Endothelial cell of umbilical vein (primary cell): Measurements from ENCODE around the gene CD109. TPM values are rescaled to one million over a fixed set of nuclear protein-coding genes. Genes with fewer than 3 reads are reported as not detected.

Experiments used
- BruUV-seq: library from RNA; stranded (reverse); fragments of 400-500 nt; replicated peaks from 2 replicates; lab custom pipeline; 2021; lab: Mats Ljungman, UMichigan
- CTCF ChIA-PET: fragments of 300-600, 350-600 bp; sonication (Branson Sonifier 250); formaldehyde crosslinking; loops from one replicate; lab custom pipeline; 2021; ENCODE audit warnings: antibody characterized with exemption, inconsistent platforms; lab: Charles Lee
- POLR2A ChIA-PET: fragments of 300-600, 350-600 bp; sonication (Branson Sonifier 250); formaldehyde crosslinking; loops from one replicate; lab custom pipeline; 2021; ENCODE audit warnings: antibody characterized with exemption, inconsistent platforms; lab: Charles Lee
- DNase-seq: peaks from one replicate; pipeline ENCODE4 v3.0.0-alpha.2; 2011; ENCODE audit warnings: low read depth, low spot score
- FAIRE-seq: peaks from 2 replicates; lab custom pipeline; 2011; peaks lifted over from hg19 to GRCh38; lab: Jason Lieb, UNC
- H2AFZ ChIP-seq: 2 replicates; pipeline ENCODE4 v1.6.0; 2012; ENCODE audit warnings: low read depth, low read length, control low read depth, inconsistent platforms
- H3K27ac ChIP-seq: 2 replicates; pipeline ENCODE4 v1.5.1; 2011; ENCODE audit warnings: low read depth, mild to moderate bottlenecking, control low read depth, low read length, moderate library complexity; ENCODE audit not compliant: insufficient read depth
- H3K27me3 ChIP-seq, 2 experiments: 2 replicates each; pipeline versions ENCODE4 v1.6.0 to v1.6.1; 2011; ENCODE audit warnings: low read length in 2 of 2, mixed read lengths in 1 of 2; ENCODE audit not compliant: control insufficient read depth in 2 of 2, insufficient read depth in 2 of 2
- H3K36me3 ChIP-seq, 2 experiments: 2 replicates in 1 of 2; 3 replicates in 1 of 2; pipeline ENCODE4 v1.5.1; 2011; ENCODE audit warnings: low read length in 2 of 2, mild to moderate bottlenecking in 1 of 2, moderate library complexity in 1 of 2; ENCODE audit not compliant: control insufficient read depth in 2 of 2, insufficient read depth in 2 of 2; ENCODE audit errors: extremely low read depth in 1 of 2
- H3K4me1 ChIP-seq: 3 replicates; pipeline ENCODE4 v1.5.1; 2011; ENCODE audit warnings: mild to moderate bottlenecking, low read length; ENCODE audit not compliant: control insufficient read depth, insufficient read depth; ENCODE audit errors: extremely low read depth
- H3K4me2 ChIP-seq: 2 replicates; pipeline ENCODE4 v1.6.1; 2011; ENCODE audit warnings: low read length, control low read depth, mixed read lengths; ENCODE audit not compliant: insufficient read depth
- H3K4me3 ChIP-seq, 3 experiments: fragments of 200-600 bp in 1 of 3; sonication (generic), shearing (Covaris generic) in 1 of 3; replicated peaks in 1 of 3; 2 replicates each; pipeline ENCODE4 v1.5.1; 2011 to 2016; ENCODE audit warnings: control low read depth in 3 of 3, low read length in 3 of 3, mild to moderate bottlenecking in 2 of 3, inconsistent platforms in 1 of 3, low read depth in 1 of 3, moderate library complexity in 1 of 3; ENCODE audit not compliant: insufficient read depth in 1 of 3
- H3K79me2 ChIP-seq: 2 replicates; pipeline ENCODE4 v1.6.0; 2012; ENCODE audit warnings: low read length, inconsistent platforms; ENCODE audit not compliant: control insufficient read depth, insufficient read depth
- H3K9ac ChIP-seq: replicated peaks from 2 replicates; pipeline ENCODE3; 2011; ENCODE audit warnings: low read length, control low read depth; ENCODE audit not compliant: insufficient read depth; ENCODE audit errors: extremely low read depth
- H3K9me1 ChIP-seq: replicated peaks from 3 replicates; pipeline ENCODE4 v1.6.0; 2011; ENCODE audit warnings: mild to moderate bottlenecking, low read length; ENCODE audit not compliant: control insufficient read depth, insufficient read depth; ENCODE audit errors: extremely low read depth
- H3K9me3 ChIP-seq: replicated peaks from 2 replicates; pipeline ENCODE4 v1.5.1; 2012; ENCODE audit warnings: low read length, inconsistent platforms; ENCODE audit not compliant: control insufficient read depth, insufficient read depth
- H4K20me1 ChIP-seq: replicated peaks from 2 replicates; pipeline ENCODE3; 2011; ENCODE audit warnings: mild to moderate bottlenecking, low read length; ENCODE audit not compliant: control insufficient read depth, insufficient read depth; ENCODE audit errors: extremely low read depth
- EZH2 ChIP-seq: IDR thresholded peaks from 2 replicates; pipeline ENCODE4 v1.6.1; 2012; ENCODE audit warnings: borderline replicate concordance, low read depth, mild to moderate bottlenecking, moderate library complexity, low read length, inconsistent platforms; ENCODE audit not compliant: severe bottlenecking
- FOS ChIP-seq: IDR thresholded peaks from 2 replicates; pipeline ENCODE4 v1.6.1; 2011; ENCODE audit warnings: mild to moderate bottlenecking, low read length, moderate library complexity, borderline replicate concordance; ENCODE audit not compliant: insufficient read depth
- GATA2 ChIP-seq: IDR thresholded peaks from 2 replicates; pipeline ENCODE4 v1.7.0; 2011; ENCODE audit warnings: low read depth, mild to moderate bottlenecking, moderate library complexity, mixed read lengths, low read length; ENCODE audit not compliant: insufficient read length, insufficient read depth
- JUN ChIP-seq: IDR thresholded peaks from 2 replicates; pipeline ENCODE4 v1.6.1; 2011; ENCODE audit warnings: borderline replicate concordance, low read depth; ENCODE audit not compliant: insufficient read length, insufficient read depth
- MYC ChIP-seq: IDR thresholded peaks from one replicate; pipeline ENCODE4 v1.6.1; 2011; ENCODE audit warnings: mild to moderate bottlenecking, low read depth, low read length
- POLR2A ChIP-seq: IDR thresholded peaks from 2 replicates; pipeline ENCODE4 v1.6.1; 2012; ENCODE audit warnings: low read depth, mild to moderate bottlenecking, control low read depth, low read length
- POLR2AphosphoS5 ChIP-seq: IDR thresholded peaks from 2 replicates; pipeline ENCODE4 v1.6.1; 2012; ENCODE audit warnings: low read depth, mild to moderate bottlenecking, control low read depth, low read length, moderate library complexity; ENCODE audit not compliant: insufficient read depth
- dilution Hi-C: fragments of 300-500 bp; cut with MboI; formaldehyde crosslinking; loops from one replicate; pipeline ENCODE4 v1.15.0; 2019; ENCODE audit warnings: low sequenced_read_pairs; ENCODE audit not compliant: extremely low pct_ligation_motif_present
- intact Hi-C: fragments of 100-400 bp; cut with micrococcal nuclease; formaldehyde crosslinking; loops from one replicate; pipeline ENCODE4 v1.10.0; 2022
- polyA plus RNA-seq, 4 experiments: library from polyadenylated mRNA; depleted of rRNA in 3 of 4; stranded (reverse) in 3 of 4; unstranded in 1 of 4; fragments of >200 nt; gene quantifications; 2 replicates each; pipeline versions ENCODE4 v1.2.1 to v1.2.3, GENCODE V29; 2011 to 2012; ENCODE audit warnings: missing spikeins in 1 of 4
- total RNA-seq: library from RNA; stranded (reverse); gene quantifications from 2 replicates; pipeline ENCODE4 v1.2.3, GENCODE V29; 2021
- TF ChIP-seq, protein P1 (sequence below), 2 donors: IDR thresholded peaks; 1 replicate in 1 of 2; 2 replicates in 1 of 2; pipeline ENCODE4 v1.5.1; 2011; ENCODE audit warnings: low read length in 2 of 2, mild to moderate bottlenecking in 2 of 2, moderate library complexity in 2 of 2, control low read depth in 1 of 2, inconsistent platforms in 1 of 2, low read depth in 1 of 2; ENCODE audit not compliant: insufficient read depth in 1 of 2; ENCODE audit errors: extremely low read depth in 1 of 2
- TF ChIP-seq, protein P2 (sequence below): IDR thresholded peaks from 2 replicates; pipeline ENCODE4 v1.6.1; 2011; ENCODE audit not compliant: insufficient read depth, insufficient read length

The CD109 gene
- total and polyA plus RNA-seq, 2 donors (not counting 3 experiments of a cell fraction or from before 2014, with no cell fraction given), result 33.9 to 107 TPM

DNA sequence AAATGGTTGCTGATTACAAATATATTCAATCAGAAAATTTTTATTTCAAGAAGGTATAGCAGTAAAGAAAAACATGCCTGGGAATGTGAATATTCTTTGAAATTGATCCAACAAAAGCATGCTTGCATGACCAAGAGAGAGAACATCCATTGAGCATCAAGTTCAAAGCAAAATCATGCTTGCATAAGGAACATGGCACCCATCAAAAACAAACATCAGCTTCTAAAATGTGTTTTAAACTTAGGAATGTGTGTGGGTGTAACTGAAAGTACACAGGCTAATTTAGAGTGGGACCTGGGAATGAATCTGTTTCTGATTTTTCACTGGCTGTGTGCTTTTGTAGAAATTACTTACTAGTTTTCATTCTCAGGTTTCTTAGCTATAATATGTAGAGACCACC lies 47.8 kb upstream of the CD109 start:
- dilution Hi-C loops (no loop called here), intact Hi-C loops (no loop called here)
- TF ChIP-seq, protein P1, sequence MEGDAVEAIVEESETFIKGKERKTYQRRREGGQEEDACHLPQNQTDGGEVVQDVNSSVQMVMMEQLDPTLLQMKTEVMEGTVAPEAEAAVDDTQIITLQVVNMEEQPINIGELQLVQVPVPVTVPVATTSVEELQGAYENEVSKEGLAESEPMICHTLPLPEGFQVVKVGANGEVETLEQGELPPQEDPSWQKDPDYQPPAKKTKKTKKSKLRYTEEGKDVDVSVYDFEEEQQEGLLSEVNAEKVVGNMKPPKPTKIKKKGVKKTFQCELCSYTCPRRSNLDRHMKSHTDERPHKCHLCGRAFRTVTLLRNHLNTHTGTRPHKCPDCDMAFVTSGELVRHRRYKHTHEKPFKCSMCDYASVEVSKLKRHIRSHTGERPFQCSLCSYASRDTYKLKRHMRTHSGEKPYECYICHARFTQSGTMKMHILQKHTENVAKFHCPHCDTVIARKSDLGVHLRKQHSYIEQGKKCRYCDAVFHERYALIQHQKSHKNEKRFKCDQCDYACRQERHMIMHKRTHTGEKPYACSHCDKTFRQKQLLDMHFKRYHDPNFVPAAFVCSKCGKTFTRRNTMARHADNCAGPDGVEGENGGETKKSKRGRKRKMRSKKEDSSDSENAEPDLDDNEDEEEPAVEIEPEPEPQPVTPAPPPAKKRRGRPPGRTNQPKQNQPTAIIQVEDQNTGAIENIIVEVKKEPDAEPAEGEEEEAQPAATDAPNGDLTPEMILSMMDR (IDR thresholded peaks at IDR 0.05; ENCODE audit: extremely low read depth in 1 of 2, insufficient read depth in 1 of 2, low read depth in 1 of 2, low read length in 2 of 2), result no peak
- TF ChIP-seq POLR2A, result no peak
- no peak for TF ChIP-seq MYC
- no peak for TF ChIP-seq GATA2
- no peak for TF ChIP-seq JUN
- no peak for TF ChIP-seq FOS
- TF ChIP-seq POLR2AphosphoS5, result no peak
- Histone ChIP-seq H3K36me3 (no peaks in the 10 kb centered on the region), H3K9me3 (no peaks in the 10 kb centered on the region), H3K9me1 (no peaks in the 10 kb centered on the region), H2AFZ (no peak overlapping the region), H3K9ac (no peak overlapping the region), H3K27me3 (no peaks in the 10 kb centered on the region), H3K4me1 (peaks cover 17% of the 10 kb centered on the region), H3K4me3 (no peak overlapping the region), H3K79me2 (no peaks in the 10 kb centered on the region), H4K20me1 (no peaks in the 10 kb centered on the region), H3K27ac (no peak overlapping the region), H3K4me2 (no peak overlapping the region)
- no TSS peak for BruUV-seq
- ChIA-PET CTCF (interaction anchor here (1.4 kb wide), 1 partner anchor 133 kb away, joined by 3 read pairs; no protein-coding TSS in a partner anchor), POLR2A (no interaction called here)
- FAIRE-seq, result no peak
- no peak for DNase-seq

DNA sequence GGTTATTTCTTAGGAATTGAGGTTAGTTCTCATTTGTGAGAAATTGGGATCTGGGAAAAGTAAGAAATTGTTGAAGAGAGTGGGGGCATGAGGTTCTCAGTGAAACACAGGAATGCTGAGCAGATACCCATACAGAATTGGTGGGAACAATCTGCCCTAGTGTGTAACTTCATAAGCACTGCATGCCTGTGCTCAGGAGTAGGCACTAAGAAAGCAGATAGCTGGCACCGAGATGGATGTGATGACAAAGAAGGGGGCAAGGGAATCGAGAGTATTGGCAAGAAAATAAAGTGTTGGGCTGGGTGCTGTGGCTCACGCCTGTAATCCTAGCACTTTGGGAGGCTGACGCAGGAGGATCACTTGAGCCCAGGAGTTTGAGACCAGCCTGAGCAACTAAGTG lies 46.2 kb upstream of the CD109 start:
- no TSS peak for BruUV-seq
- H2AFZ ChIP-seq, result no peak overlapping the region
- H3K9me1 ChIP-seq, result no peaks in the 10 kb centered on the region
- ChIA-PET CTCF (no interaction called here), POLR2A (interaction anchor here (0.6 kb wide), 1 partner anchor 30 kb away, joined by 3 read pairs; no protein-coding TSS in a partner anchor)
- no peaks in the 10 kb centered on the region for H3K9me3 ChIP-seq
- H4K20me1 ChIP-seq, result no peaks in the 10 kb centered on the region
- no peak overlapping the region for H3K4me3 ChIP-seq
- no peak overlapping the region for H3K4me2 ChIP-seq
- H3K9ac ChIP-seq, result no peak overlapping the region
- FAIRE-seq (no peak), DNase-seq (no peak)
- dilution Hi-C loops, result no loop called here
- H3K79me2 ChIP-seq, result no peaks in the 10 kb centered on the region
- peaks cover 18% of the 10 kb centered on the region for H3K4me1 ChIP-seq
- no peak for TF ChIP-seq GATA2
- TF ChIP-seq POLR2A, result no peak
- TF ChIP-seq MYC, result no peak
- TF ChIP-seq EZH2, result no peak
- no peak for TF ChIP-seq POLR2AphosphoS5
- TF ChIP-seq FOS, result no peak
- no peak for TF ChIP-seq JUN
- TF ChIP-seq, protein P1 (IDR thresholded peaks at IDR 0.05; ENCODE audit: extremely low read depth in 1 of 2, insufficient read depth in 1 of 2, low read depth in 1 of 2, low read length in 2 of 2), result no peak
- TF ChIP-seq, protein P2, sequence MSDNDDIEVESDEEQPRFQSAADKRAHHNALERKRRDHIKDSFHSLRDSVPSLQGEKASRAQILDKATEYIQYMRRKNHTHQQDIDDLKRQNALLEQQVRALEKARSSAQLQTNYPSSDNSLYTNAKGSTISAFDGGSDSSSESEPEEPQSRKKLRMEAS, result no peak
- no peak overlapping the region for H3K27ac ChIP-seq
- no peaks in the 10 kb centered on the region for H3K27me3 ChIP-seq
- intact Hi-C loops, result loop anchor here (10.0 kb wide), 1 partner anchor 365 kb away; no protein-coding TSS in a partner anchor
- H3K36me3 ChIP-seq, result no peaks in the 10 kb centered on the region
